Suprapubic skin (tissue), 4 donors: ENCODE measurements around the gene ZFP64. TPM values are rescaled to one million over a fixed set of nuclear protein-coding genes. Genes with fewer than 3 reads are reported as not detected.
"Not testable (repeated sequence)": the region's sequence is repeated elsewhere in the genome, so short reads cannot be mapped to it uniquely, and the experiment has no call there.

Experiments
- DNase-seq, 2 donors: peaks; one replicate each; pipeline ENCODE4 v3.0.0-alpha.2; 2019; ENCODE audit warnings: low spot score in 2 of 2
- H3K27ac ChIP-seq: fragments of 200-600 bp; sonication (generic); one replicate; pipeline ENCODE4 v1.5.1; 2019
- H3K27me3 ChIP-seq: fragments of 200-600 bp; sonication (generic); one replicate; pipeline ENCODE4 v1.5.1; 2019
- H3K36me3 ChIP-seq: fragments of 200-600 bp; sonication (generic); one replicate; pipeline ENCODE4 v1.5.1; 2019
- H3K4me1 ChIP-seq: fragments of 200-600 bp; sonication (generic); one replicate; pipeline ENCODE4 v1.5.1; 2019
- H3K4me3 ChIP-seq: fragments of 200-600 bp; sonication (generic); one replicate; pipeline ENCODE4 v1.5.1; 2019; ENCODE audit warnings: mild to moderate bottlenecking
- H3K9me3 ChIP-seq: fragments of 200-600 bp; sonication (generic); one replicate; pipeline ENCODE4 v1.5.1; 2019
- EP300 ChIP-seq: sonication (generic); formaldehyde crosslinking; IDR thresholded peaks from one replicate; pipeline ENCODE4 v1.6.1; 2017; ENCODE audit warnings: antibody characterized with exemption
- POLR2A ChIP-seq, 2 donors: fragments of 450-650 bp; IDR thresholded peaks; one replicate each; pipeline ENCODE4 v1.6.1; 2017; ENCODE audit warnings: antibody characterized with exemption in 2 of 2, mild to moderate bottlenecking in 2 of 2, moderate library complexity in 2 of 2
- POLR2AphosphoS5 ChIP-seq, 3 donors: sonication (generic); formaldehyde crosslinking; IDR thresholded peaks; one replicate each; pipeline ENCODE4 v1.6.1; 2017; ENCODE audit warnings: antibody characterized with exemption in 3 of 3
- WGBS: methylation state at CpG from one replicate; pipeline ENCODE4 v1.1.5; 2018; 5-methylcytosine and 5-hydroxymethylcytosine counted together
- total RNA-seq, 4 donors: library from RNA; depleted of rRNA; stranded (reverse); fragments of >200 nt; gene quantifications; one replicate each; pipeline ENCODE4 v1.1.0, GENCODE V29; 2016
- TF ChIP-seq, protein P1 (sequence below), 2 donors: fragments of 200-600 bp in 1 of 2; fragments of 450-650 bp in 1 of 2; sonication (generic) in 1 of 2; IDR thresholded peaks; one replicate each; pipeline ENCODE4 v1.5.1; 2016 to 2019; ENCODE audit warnings: antibody characterized with exemption in 2 of 2, mild to moderate bottlenecking in 1 of 2, moderate library complexity in 1 of 2

ZFP64 gene
- total RNA-seq, 4 donors from 2014 or later: 25.1 to 33.8 (median 28.2) TPM

DNA sequence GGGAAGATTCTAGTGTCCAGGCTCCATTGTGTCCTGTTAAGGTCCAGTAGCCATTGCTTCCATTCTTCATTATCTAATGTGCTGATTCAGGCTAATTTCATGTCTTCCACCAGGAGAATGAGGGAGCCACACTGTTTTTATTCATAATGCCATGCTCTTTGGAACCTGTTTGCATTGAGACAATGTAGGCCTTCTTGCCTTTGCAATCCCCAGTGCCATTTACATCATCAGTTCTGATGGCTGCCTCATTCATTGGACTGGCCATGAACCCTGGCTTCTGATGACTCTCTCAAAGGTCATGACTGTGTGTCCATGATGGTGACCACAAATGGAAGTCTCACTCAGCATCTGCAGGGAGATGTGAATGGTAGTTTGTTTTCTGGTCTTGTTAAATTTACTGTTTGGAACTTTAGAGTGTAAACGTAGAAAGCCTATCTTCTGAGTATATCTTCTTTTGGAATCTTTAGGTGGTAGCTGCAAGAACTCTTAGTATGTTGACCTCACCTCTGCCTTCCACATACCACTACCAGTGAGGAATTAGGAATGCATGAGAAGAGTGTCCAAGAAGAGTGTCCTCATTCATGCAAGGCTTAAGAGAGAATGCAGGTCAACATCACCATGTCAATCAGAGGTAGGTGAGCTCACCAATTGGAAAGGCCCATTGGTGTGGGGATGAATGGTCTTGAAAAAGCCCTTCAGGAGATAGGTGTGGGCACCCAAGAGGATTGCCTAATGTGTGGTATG, 42.9 kb upstream of the ZFP64 start:
- Histone ChIP-seq H3K36me3 (no peaks in the 10 kb centered on the region), H3K4me1 (no peaks in the 10 kb centered on the region), H3K9me3 (no peaks in the 10 kb centered on the region), H3K27ac (no peak overlapping the region), H3K27me3 (peaks cover 3% of the 10 kb centered on the region), H3K4me3 (no peak overlapping the region)
- 100% methylated on average over 1 of the region's 1 CpG for WGBS
- TF ChIP-seq EP300 (no peak), POLR2AphosphoS5 (IDR thresholded peaks at IDR 0.05) (no peak), POLR2A (IDR thresholded peaks at IDR 0.05) (no peak)
- TF ChIP-seq, protein P1, sequence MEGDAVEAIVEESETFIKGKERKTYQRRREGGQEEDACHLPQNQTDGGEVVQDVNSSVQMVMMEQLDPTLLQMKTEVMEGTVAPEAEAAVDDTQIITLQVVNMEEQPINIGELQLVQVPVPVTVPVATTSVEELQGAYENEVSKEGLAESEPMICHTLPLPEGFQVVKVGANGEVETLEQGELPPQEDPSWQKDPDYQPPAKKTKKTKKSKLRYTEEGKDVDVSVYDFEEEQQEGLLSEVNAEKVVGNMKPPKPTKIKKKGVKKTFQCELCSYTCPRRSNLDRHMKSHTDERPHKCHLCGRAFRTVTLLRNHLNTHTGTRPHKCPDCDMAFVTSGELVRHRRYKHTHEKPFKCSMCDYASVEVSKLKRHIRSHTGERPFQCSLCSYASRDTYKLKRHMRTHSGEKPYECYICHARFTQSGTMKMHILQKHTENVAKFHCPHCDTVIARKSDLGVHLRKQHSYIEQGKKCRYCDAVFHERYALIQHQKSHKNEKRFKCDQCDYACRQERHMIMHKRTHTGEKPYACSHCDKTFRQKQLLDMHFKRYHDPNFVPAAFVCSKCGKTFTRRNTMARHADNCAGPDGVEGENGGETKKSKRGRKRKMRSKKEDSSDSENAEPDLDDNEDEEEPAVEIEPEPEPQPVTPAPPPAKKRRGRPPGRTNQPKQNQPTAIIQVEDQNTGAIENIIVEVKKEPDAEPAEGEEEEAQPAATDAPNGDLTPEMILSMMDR (IDR thresholded peaks at IDR 0.05): no peak
- DNase-seq: no peak

DNA sequence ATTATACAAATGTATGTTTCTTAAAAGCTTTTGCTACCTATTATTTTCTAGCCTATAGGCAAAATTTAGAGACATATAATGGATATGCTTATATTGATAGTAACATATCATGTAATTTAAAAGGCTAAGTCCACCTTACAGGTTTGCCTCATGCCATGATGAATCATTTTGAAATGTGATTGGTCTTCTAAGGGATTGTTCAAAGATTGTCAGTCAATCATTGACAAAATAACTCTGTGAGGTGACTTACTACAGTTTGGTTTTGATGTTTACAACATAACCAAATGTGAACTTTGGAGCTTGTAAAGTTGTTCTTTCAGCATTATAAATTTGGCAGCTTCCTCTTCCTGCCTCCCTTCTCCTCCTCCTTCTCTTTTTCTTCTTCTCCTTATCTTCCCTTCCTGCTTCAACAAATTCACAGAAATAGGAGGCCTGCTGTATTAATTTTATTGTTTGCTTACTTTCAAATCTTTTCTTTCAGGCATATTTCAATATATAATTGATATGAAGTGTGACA, 39.7 kb upstream of the ZFP64 start:
- H3K9me3 ChIP-seq: no peaks in the 10 kb centered on the region
- no peak overlapping the region for H3K27ac ChIP-seq
- no peak for DNase-seq
- no peak overlapping the region for H3K4me3 ChIP-seq
- no peaks in the 10 kb centered on the region for H3K36me3 ChIP-seq
- peaks cover 11% of the 10 kb centered on the region for H3K27me3 ChIP-seq
- no peak for TF ChIP-seq POLR2A (IDR thresholded peaks at IDR 0.05)
- TF ChIP-seq EP300: no peak
- TF ChIP-seq, protein P1 (IDR thresholded peaks at IDR 0.05): no peak
- TF ChIP-seq POLR2AphosphoS5 (IDR thresholded peaks at IDR 0.05): no peak
- H3K4me1 ChIP-seq: no peaks in the 10 kb centered on the region

DNA sequence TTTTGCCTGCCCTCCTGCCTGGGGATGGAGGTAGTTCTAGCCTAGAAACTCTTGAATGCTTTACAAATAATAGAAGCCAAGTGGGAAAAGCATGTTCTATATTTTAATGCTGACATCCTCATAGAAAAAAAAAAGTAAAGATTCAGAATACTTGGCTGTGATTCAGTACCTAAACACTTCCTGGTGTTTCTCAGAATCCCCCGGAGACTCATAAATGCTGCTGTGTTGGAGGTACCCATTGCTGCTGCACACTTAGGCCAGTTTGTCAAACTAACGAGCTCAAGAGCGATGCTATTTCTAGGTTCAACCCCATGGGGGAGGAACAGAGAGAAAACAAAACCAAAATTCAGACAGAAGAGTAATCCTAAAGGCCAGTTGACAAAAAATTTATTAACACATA, 38.8 kb upstream of the ZFP64 start:
- no peak overlapping the region for H3K4me3 ChIP-seq
- H3K4me1 ChIP-seq: no peaks in the 10 kb centered on the region
- WGBS: 55% methylated on average over 3 of the region's 3 CpGs
- no peaks in the 10 kb centered on the region for H3K36me3 ChIP-seq
- peaks cover 12% of the 10 kb centered on the region for H3K27me3 ChIP-seq
- TF ChIP-seq POLR2A (IDR thresholded peaks at IDR 0.05) (no peak), EP300 (no peak), POLR2AphosphoS5 (IDR thresholded peaks at IDR 0.05) (no peak)
- TF ChIP-seq, protein P1 (IDR thresholded peaks at IDR 0.05): no peak
- no peak overlapping the region for H3K27ac ChIP-seq
- DNase-seq: no peak
- no peaks in the 10 kb centered on the region for H3K9me3 ChIP-seq

DNA sequence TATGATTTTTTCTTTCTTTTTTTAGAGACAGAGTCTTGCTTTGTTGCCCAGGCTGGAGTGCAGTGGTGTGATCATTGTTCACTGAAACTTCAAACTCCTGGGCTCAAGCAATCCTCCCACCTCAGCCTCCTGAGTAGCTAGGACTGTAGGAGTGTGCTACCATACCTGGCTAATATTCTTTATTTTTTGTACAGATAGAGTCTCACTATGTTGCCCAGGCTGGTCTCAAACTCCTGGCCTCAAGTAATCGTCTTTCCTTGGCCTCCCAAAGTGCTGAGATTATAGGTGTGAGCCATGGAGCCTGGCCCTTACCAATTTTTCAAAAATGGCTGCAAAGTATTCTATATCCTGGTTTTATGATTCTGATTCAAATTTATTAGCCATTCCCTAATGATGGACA, 37.8 kb upstream of the ZFP64 start:
- 69% methylated on average over 1 of the region's 1 CpG for WGBS
- H3K27ac ChIP-seq, H3K4me1 ChIP-seq, H3K4me3 ChIP-seq, H3K9me3 ChIP-seq, H3K36me3 ChIP-seq, DNase-seq: not testable (repeated sequence)
- H3K27me3 ChIP-seq: peaks cover 12% of the 10 kb centered on the region

DNA sequence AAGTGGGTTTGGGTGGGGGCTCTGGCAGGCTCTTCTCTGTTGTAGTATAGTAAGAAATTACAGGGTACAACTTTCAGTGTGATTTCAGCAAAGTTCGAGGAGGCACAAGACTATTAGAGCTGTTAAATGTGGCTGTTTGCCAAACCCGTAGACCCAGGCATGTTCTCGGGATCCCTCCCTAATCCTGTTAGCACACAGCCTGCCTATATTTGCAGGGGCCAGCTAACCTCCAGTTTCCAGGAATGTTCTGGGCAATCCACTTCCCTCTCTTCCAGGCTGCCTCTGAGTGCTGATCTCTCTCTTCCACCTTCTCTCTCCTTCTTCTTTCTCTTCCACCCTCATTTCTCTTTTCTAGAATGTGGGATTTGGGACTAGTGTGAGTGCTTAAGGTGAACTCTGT, 34.8 kb upstream of the ZFP64 start:
- DNase-seq: no peak
- Histone ChIP-seq H3K4me3 (no peak overlapping the region), H3K9me3 (no peaks in the 10 kb centered on the region), H3K27ac (no peak overlapping the region), H3K4me1 (no peaks in the 10 kb centered on the region), H3K36me3 (no peaks in the 10 kb centered on the region), H3K27me3 (peaks cover 12% of the 10 kb centered on the region)
- WGBS: 24% methylated on average over 3 of the region's 3 CpGs
- TF ChIP-seq, protein P1 (IDR thresholded peaks at IDR 0.05): no peak
- TF ChIP-seq POLR2AphosphoS5 (IDR thresholded peaks at IDR 0.05) (no peak), EP300 (no peak), POLR2A (IDR thresholded peaks at IDR 0.05) (no peak)
